ENCODE data around the gene TTC36.

TTC36 gene

GRCh38 chr11:118529584-118530175 is 2.4 kb downstream of the TTC36 start:
- DNase-seq (ENCODE audit: low read depth in 1 of 2, low spot score in 1 of 2) = no peak
- Histone ChIP-seq H3K27me3 (ENCODE audit: insufficient read depth, poor library complexity, severe bottlenecking) (no peaks in the 10 kb centered on the region), H3K4me3 (replicated peaks; ENCODE audit: insufficient read depth, low read length) (no peak overlapping the region), H3K27ac (replicated peaks) (no peak overlapping the region)
- TF ChIP-seq POLR2AphosphoS5 (IDR thresholded peaks at IDR 0.05; ENCODE audit: low read depth) = no peak
- TF ChIP-seq, protein P1, sequence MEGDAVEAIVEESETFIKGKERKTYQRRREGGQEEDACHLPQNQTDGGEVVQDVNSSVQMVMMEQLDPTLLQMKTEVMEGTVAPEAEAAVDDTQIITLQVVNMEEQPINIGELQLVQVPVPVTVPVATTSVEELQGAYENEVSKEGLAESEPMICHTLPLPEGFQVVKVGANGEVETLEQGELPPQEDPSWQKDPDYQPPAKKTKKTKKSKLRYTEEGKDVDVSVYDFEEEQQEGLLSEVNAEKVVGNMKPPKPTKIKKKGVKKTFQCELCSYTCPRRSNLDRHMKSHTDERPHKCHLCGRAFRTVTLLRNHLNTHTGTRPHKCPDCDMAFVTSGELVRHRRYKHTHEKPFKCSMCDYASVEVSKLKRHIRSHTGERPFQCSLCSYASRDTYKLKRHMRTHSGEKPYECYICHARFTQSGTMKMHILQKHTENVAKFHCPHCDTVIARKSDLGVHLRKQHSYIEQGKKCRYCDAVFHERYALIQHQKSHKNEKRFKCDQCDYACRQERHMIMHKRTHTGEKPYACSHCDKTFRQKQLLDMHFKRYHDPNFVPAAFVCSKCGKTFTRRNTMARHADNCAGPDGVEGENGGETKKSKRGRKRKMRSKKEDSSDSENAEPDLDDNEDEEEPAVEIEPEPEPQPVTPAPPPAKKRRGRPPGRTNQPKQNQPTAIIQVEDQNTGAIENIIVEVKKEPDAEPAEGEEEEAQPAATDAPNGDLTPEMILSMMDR (IDR thresholded peaks at IDR 0.05; ENCODE audit: insufficient read depth, low read length) = no peak
- no peak for TF ChIP-seq SPI1 (IDR thresholded peaks at IDR 0.05; ENCODE audit: borderline replicate concordance, low read depth)
- no peak for TF ChIP-seq GABPA (IDR thresholded peaks at IDR 0.05; ENCODE audit: low read depth)
- no peak for TF ChIP-seq REST (IDR thresholded peaks at IDR 0.05; ENCODE audit: insufficient replicate concordance, low read depth)

DNA sequence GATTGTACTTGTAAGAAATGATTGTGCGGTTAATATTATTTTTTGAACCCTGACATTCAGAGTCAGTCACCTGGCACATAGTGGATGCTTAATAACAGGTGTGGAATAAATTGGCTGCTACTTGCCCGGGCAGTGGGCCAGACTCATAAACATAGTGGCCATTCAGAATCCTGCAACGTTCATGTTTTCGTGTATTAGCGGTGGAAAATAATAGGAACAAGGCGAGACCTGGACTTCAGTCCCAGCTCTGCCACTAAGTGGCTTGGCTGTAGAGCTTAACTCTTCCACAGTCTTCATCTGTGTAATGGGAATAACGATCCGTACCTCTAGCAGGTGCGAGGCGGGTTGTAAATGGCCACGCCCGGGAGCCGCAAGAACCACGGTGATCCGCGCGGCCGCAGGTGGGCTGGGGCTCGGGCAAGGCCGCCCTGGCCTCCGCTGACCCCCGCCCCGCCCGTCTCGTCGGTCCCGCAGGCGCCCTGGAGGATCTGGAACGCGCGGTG is 3.0 kb downstream of the TTC36 start:
- H3K27me3 ChIP-seq (ENCODE audit: insufficient read depth, poor library complexity, severe bottlenecking) = no peaks in the 10 kb centered on the region
- TF ChIP-seq, protein P1 (IDR thresholded peaks at IDR 0.05; ENCODE audit: insufficient read depth, low read length) = no peak
- TF ChIP-seq REST (IDR thresholded peaks at IDR 0.05; ENCODE audit: insufficient replicate concordance, low read depth) = no peak
- no peak for TF ChIP-seq SPI1 (IDR thresholded peaks at IDR 0.05; ENCODE audit: borderline replicate concordance, low read depth)
- no peak for TF ChIP-seq GABPA (IDR thresholded peaks at IDR 0.05; ENCODE audit: low read depth)
- TF ChIP-seq POLR2AphosphoS5 (IDR thresholded peaks at IDR 0.05; ENCODE audit: low read depth) = no peak
- no peak overlapping the region for H3K4me3 ChIP-seq (replicated peaks; ENCODE audit: insufficient read depth, low read length)
- no peak overlapping the region for H3K27ac ChIP-seq (replicated peaks)
- no peak for DNase-seq (ENCODE audit: low read depth in 1 of 2, low spot score in 1 of 2)

- no peak within 1 kb of the TSS for H3K4me3 ChIP-seq (replicated peaks; ENCODE audit: insufficient read depth, low read length)
- DNase-seq (ENCODE audit: low read depth in 1 of 2, low spot score in 1 of 2) = no peak
- H3K27ac ChIP-seq (replicated peaks) = no peak within 1 kb of the TSS
- no peaks in the 10 kb centered on the region for H3K27me3 ChIP-seq (ENCODE audit: insufficient read depth, poor library complexity, severe bottlenecking)
- TF ChIP-seq POLR2AphosphoS5 (IDR thresholded peaks at IDR 0.05; ENCODE audit: low read depth) = no peak
- no peak for TF ChIP-seq REST (IDR thresholded peaks at IDR 0.05; ENCODE audit: insufficient replicate concordance, low read depth)
- no peak for TF ChIP-seq SPI1 (IDR thresholded peaks at IDR 0.05; ENCODE audit: borderline replicate concordance, low read depth)
- TF ChIP-seq GABPA (IDR thresholded peaks at IDR 0.05; ENCODE audit: low read depth) = no peak
- TF ChIP-seq, protein P1 (IDR thresholded peaks at IDR 0.05; ENCODE audit: insufficient read depth, low read length) = no peak
These were observed 3.7 kb downstream of the TTC36 start, which contains the start of gene TMEM25 for GRCh38 chr11:118530683-118531596. TSS of gene TMEM25 (plus strand) at chr11:118531192. CDS start at chr11:118531802, 610 bp downstream.

All from HL-60 (cell line).